PC-9 (cell line): ENCODE measurements around the gene PPP1R9A. TPM values are rescaled to one million over a fixed set of nuclear protein-coding genes. Genes with fewer than 3 reads are reported as not detected.

Source experiments
- BruUV-seq: library from RNA; stranded (reverse); fragments of 400-500 nt; replicated peaks from 2 replicates; lab custom pipeline; 2021; lab: Mats Ljungman, UMichigan
- CTCF ChIA-PET: fragments of 300-600 bp; sonication (Branson Sonifier 250); formaldehyde crosslinking; loops from one replicate; lab custom pipeline; 2022; ENCODE audit warnings: antibody characterized with exemption; lab: Charles Lee
- POLR2A ChIA-PET: fragments of 300-600 bp; sonication (Branson Sonifier 250); formaldehyde crosslinking; loops from one replicate; lab custom pipeline; 2022; ENCODE audit warnings: antibody characterized with exemption; ENCODE audit not compliant: unreplicated experiment; lab: Charles Lee
- DNase-seq, 2 experiments: peaks; one replicate each; pipeline versions ENCODE4 v3.0.0 to v3.0.0-alpha.2; 2015 to 2022; ENCODE audit warnings: mixed read lengths in 1 of 2
- H2AFZ ChIP-seq: fragments of 200-600 bp; sonication (generic); 2 replicates; pipeline ENCODE4 v1.8.1; 2017; ENCODE audit warnings: antibody characterized with exemption
- H3F3A ChIP-seq: fragments of 200-600 bp; sonication (generic); 2 replicates; pipeline ENCODE4 v1.8.1; 2017; ENCODE audit warnings: antibody characterized with exemption, mild to moderate bottlenecking, low read depth; ENCODE audit not compliant: insufficient read depth
- H3K27ac ChIP-seq: fragments of 200-600 bp; sonication (generic); 2 replicates; pipeline ENCODE4 v1.6.1; 2016; ENCODE audit warnings: mixed run types
- H3K27me3 ChIP-seq: fragments of 200-600 bp; sonication (generic); 2 replicates; pipeline ENCODE4 v1.6.1; 2016; ENCODE audit warnings: low read depth, mixed run types; ENCODE audit not compliant: insufficient read depth
- H3K36me3 ChIP-seq: fragments of 200-600 bp; sonication (generic); 2 replicates; pipeline ENCODE4 v1.6.1; 2016; ENCODE audit warnings: low read depth, mixed run types
- H3K4me1 ChIP-seq: fragments of 200-600 bp; sonication (generic); replicated peaks from 2 replicates; pipeline ENCODE4 v1.6.1; 2016; ENCODE audit warnings: mixed run types; ENCODE audit not compliant: insufficient read depth
- H3K4me2 ChIP-seq: fragments of 200-600 bp; sonication (generic); 2 replicates; pipeline ENCODE4 v1.6.1; 2017; ENCODE audit warnings: mixed run types
- H3K4me3 ChIP-seq: fragments of 200-600 bp; sonication (generic); 2 replicates; pipeline ENCODE4 v1.6.1; 2016; ENCODE audit warnings: mixed run types
- H3K79me2 ChIP-seq: fragments of 200-600 bp; sonication (generic); 2 replicates; pipeline ENCODE4 v1.6.1; 2017; ENCODE audit warnings: low read depth, mixed run types
- H3K9me2 ChIP-seq: fragments of 200-600 bp; sonication (generic); 2 replicates; pipeline ENCODE4 v1.8.1; 2017; ENCODE audit warnings: mild to moderate bottlenecking; ENCODE audit not compliant: insufficient read depth
- H3K9me3 ChIP-seq: fragments of 200-600 bp; sonication (generic); 2 replicates; pipeline ENCODE4 v1.8.1; 2016; ENCODE audit warnings: low read depth; ENCODE audit not compliant: insufficient read depth
- H4K20me1 ChIP-seq: fragments of 200-600 bp; sonication (generic); 2 replicates; pipeline ENCODE4 v1.8.1; 2017; ENCODE audit not compliant: insufficient read depth
- EZH2 ChIP-seq: fragments of 200-600 bp; sonication (generic); IDR thresholded peaks from 2 replicates; pipeline ENCODE4 v1.8.0; 2017; ENCODE audit warnings: antibody characterized with exemption, low read depth
- intact Hi-C: fragments of 100-400 bp; cut with micrococcal nuclease; formaldehyde crosslinking; loops from one replicate; pipeline ENCODE4 v1.10.0; 2022; ENCODE audit not compliant: unreplicated experiment
- total RNA-seq: library from RNA; stranded (reverse); gene quantifications from 2 replicates; pipeline ENCODE4 v1.2.3, GENCODE V29; 2021
- TF ChIP-seq, protein P1 (sequence below): fragments of 200-600 bp; sonication (generic); conservative IDR thresholded peaks from 2 replicates; pipeline ENCODE4 v1.6.1; 2017; ENCODE audit warnings: mixed run types, antibody characterized with exemption, mild to moderate bottlenecking, moderate library complexity

The PPP1R9A gene
- total RNA-seq, 1 experiment from 2014 or later = 11.5 TPM

DNA sequence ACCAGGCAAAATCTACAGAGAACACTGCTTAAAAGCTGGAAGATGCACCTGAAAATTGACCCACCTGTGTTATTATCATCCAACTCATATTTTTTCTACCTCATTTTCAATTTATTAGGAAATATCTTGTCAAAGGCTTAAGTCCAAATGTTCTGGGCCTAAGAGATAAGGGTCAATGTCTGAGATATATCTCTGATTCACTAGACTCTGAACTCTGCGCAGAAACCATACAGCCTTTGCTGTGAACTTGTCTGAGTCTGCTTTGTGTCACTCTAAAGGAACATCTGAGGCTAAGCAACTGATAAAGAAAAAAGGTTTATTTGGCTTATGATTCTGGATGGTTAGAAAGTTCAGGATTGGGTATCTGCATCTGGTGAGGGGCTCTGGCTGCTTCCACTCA lies 413.3 kb downstream of the PPP1R9A start:
- Histone ChIP-seq H3K79me2 (no peaks in the 10 kb centered on the region), H3K9me3 (no peaks in the 10 kb centered on the region), H3K4me1 (no peaks in the 10 kb centered on the region), H3K4me3 (no peak overlapping the region), H3K27ac (no peak overlapping the region), H4K20me1 (no peaks in the 10 kb centered on the region), H3K9me2 (no peaks in the 10 kb centered on the region), H3K36me3 (no peaks in the 10 kb centered on the region), H3K27me3 (peaks cover 4% of the 10 kb centered on the region; the same call in 1 of the 2 replicates), H2AFZ (no peak overlapping the region), H3K4me2 (no peak overlapping the region), H3F3A (no peaks in the 10 kb centered on the region)
- no peak for DNase-seq
- intact Hi-C loops = no loop called here
- CTCF ChIA-PET = no interaction called here
- TF ChIP-seq, protein P1, sequence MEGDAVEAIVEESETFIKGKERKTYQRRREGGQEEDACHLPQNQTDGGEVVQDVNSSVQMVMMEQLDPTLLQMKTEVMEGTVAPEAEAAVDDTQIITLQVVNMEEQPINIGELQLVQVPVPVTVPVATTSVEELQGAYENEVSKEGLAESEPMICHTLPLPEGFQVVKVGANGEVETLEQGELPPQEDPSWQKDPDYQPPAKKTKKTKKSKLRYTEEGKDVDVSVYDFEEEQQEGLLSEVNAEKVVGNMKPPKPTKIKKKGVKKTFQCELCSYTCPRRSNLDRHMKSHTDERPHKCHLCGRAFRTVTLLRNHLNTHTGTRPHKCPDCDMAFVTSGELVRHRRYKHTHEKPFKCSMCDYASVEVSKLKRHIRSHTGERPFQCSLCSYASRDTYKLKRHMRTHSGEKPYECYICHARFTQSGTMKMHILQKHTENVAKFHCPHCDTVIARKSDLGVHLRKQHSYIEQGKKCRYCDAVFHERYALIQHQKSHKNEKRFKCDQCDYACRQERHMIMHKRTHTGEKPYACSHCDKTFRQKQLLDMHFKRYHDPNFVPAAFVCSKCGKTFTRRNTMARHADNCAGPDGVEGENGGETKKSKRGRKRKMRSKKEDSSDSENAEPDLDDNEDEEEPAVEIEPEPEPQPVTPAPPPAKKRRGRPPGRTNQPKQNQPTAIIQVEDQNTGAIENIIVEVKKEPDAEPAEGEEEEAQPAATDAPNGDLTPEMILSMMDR = no peak
- no peak for TF ChIP-seq EZH2
- BruUV-seq = no TSS peak
- POLR2A ChIA-PET = no interaction called here

DNA sequence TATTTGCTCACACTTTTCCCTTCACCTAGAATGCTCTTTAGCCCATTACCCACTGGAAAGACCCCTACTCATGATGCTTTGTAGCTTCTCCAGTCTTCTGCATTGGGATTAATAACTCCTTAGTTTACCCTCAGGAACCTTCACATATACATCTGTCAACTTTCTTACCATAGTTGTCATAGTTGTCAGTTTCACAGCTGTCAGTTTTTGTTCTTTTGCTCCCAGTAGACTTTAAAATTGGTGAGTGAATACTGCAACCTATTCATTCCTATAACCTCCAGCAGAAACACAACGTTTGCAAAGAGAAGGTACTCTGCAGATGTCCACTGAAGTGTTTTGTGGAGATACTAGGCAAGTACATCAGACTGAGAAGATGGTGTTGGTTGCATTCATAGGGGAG lies 414.3 kb downstream of the PPP1R9A start:
- POLR2A ChIA-PET = no interaction called here
- H3K27me3 ChIP-seq = peaks cover 4% of the 10 kb centered on the region; the same call in 1 of the 2 replicates
- no peak overlapping the region for H3K4me3 ChIP-seq
- H3K9me3 ChIP-seq = no peaks in the 10 kb centered on the region
- no peaks in the 10 kb centered on the region for H3K36me3 ChIP-seq
- TF ChIP-seq, protein P1 = no peak
- no peak for TF ChIP-seq EZH2
- no peak overlapping the region for H2AFZ ChIP-seq
- no peak overlapping the region for H3K27ac ChIP-seq
- no peaks in the 10 kb centered on the region for H3K9me2 ChIP-seq
- no peak overlapping the region for H3K4me2 ChIP-seq
- no peak for DNase-seq
- intact Hi-C loops = no loop called here
- CTCF ChIA-PET = no interaction called here
- no peaks in the 10 kb centered on the region for H3K4me1 ChIP-seq
- H3K79me2 ChIP-seq = no peaks in the 10 kb centered on the region
- H3F3A ChIP-seq = no peaks in the 10 kb centered on the region
- H4K20me1 ChIP-seq = no peaks in the 10 kb centered on the region
- no TSS peak for BruUV-seq

DNA sequence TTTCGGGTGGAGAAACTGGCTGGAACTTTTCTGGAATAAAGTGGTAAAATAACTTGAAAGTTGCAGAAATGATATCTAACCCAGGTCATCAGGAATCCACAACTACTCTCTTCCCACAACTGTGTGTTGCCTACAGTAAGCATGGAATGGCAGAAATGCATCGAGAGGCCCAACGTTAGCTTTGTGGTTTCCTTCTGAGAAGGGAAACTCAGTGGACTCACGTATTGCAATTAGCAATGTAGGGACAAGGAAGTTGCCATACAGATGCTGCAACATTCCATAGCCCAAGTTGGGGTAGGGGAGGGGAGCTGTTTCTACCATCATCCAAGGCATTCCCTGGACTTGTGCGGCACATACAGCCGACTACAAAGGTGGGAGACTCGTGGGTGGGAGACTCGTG lies 415.0 kb downstream of the PPP1R9A start:
- POLR2A ChIA-PET = no interaction called here
- no peak overlapping the region for H2AFZ ChIP-seq
- DNase-seq = no peak
- no peaks in the 10 kb centered on the region for H3K4me1 ChIP-seq
- H3K9me3 ChIP-seq = no peaks in the 10 kb centered on the region
- no peak overlapping the region for H3K27ac ChIP-seq
- CTCF ChIA-PET = no interaction called here
- H3K27me3 ChIP-seq = peaks cover 4% of the 10 kb centered on the region; the same call in 1 of the 2 replicates
- no TSS peak for BruUV-seq
- TF ChIP-seq, protein P1 = no peak
- no peak for TF ChIP-seq EZH2
- intact Hi-C loops = no loop called here
- no peaks in the 10 kb centered on the region for H3K79me2 ChIP-seq
- no peaks in the 10 kb centered on the region for H4K20me1 ChIP-seq
- H3K4me3 ChIP-seq = no peak overlapping the region
- H3K36me3 ChIP-seq = no peaks in the 10 kb centered on the region
- no peaks in the 10 kb centered on the region for H3K9me2 ChIP-seq
- no peak overlapping the region for H3K4me2 ChIP-seq
- no peaks in the 10 kb centered on the region for H3F3A ChIP-seq
